Stimulated activated CD4-positive, alpha-beta T cell treated with anti-CD3 and anti-CD28 coated beads, Interleukin-15, amount 100 ng/mL, for 24 hours (primary cell): Measurements from ENCODE around the gene FBXL5.
A peak's percentile ranks its signal among the peaks of the same experiment; 100 is the strongest.
"Not testable (repeated sequence)": the region's sequence is repeated elsewhere in the genome, so short reads cannot be mapped to it uniquely, and the experiment has no call there.

Experiments
- DNase-seq: peaks from one replicate; pipeline ENCODE4 v3.0.0-alpha.2; 2020

The FBXL5 gene

GRCh38 chr4:15649914-15650545 is 5.1 kb downstream of the FBXL5 start:
- DNase-seq, result peak; percentile 53

DNA sequence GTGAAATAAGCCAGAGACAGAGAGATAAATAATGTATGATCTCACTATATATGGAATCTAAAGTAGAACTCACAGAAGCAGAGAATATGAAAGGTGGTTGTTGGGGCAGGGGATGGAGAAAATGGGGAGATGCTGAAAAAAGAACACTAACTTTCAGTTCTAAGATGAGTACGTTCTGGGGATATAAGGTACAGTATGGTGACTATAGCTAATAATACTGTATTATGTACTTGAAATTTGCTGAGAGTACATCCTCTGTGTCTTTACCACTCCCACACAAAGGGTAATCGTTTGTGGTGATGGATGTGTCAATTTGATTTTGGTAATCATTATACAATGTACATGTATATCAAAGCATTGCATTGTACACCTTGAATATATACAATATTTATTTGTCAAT is 6.6 kb downstream of the FBXL5 start:
- DNase-seq, result no peak

- DNase-seq, result no peak
These were observed 16.7 kb downstream of the FBXL5 start for GRCh38 chr4:15638418-15638817.

DNA sequence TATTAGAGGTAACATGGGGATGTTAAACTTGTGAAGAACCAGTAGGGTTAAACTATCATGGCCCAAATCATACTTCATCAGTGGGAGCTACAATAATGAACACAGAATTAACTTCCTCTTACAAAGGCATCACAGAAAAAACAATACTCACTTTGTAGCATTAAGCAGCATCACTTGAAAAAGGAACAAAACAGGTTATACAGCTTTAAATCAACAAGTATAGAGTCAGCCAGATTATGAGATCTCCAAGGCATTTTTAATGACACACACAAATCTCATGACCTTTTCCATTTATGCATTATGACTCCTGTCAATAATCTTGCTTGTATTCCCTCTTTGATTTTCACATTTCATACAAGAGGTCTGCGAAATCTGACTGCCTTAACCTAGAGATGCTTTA is 18.3 kb downstream of the FBXL5 start:
- DNase-seq, result no peak

DNA sequence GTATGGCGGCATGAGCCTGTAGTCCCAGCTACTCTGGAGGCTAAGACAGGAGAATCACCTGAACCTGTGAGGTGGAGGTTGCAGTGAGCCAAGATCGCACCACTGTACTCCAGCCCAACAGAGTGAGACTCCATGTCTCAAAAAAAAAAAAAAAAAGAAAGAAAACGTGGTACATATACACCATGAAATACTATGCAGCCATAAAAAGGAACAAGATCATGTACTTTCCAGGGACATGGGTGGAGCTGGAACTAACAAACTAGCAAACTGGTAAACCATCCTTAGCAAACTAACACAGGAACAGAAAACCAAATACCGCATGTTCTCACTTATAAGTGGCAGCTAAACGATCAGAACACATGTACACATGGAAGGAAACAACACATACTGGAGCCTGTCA is 37.8 kb downstream of the FBXL5 start:
- DNase-seq, result not testable (repeated sequence)

- DNase-seq, result not testable (repeated sequence)
These were observed 40.3 kb downstream of the FBXL5 start for GRCh38 chr4:15614891-15615290.

DNA sequence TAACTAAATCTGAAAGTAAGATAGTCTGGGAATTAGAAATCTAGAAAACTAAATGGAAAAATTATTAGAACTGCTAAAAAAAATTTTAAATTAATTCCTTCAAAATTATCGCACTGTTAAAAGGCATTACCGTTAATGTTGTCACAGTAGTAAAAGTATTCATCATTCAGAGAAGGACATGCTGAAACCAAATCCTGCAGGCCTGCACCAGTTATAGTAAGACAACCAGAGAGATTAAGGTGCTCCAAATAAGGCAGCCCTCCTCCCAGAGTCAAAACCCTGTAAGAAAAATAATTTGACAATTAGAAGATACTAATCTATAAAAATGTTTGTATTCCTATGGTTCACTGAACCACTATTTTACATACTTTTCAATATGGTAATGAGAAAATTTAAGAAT is 43.0 kb downstream of the FBXL5 start:
- no peak for DNase-seq

DNA sequence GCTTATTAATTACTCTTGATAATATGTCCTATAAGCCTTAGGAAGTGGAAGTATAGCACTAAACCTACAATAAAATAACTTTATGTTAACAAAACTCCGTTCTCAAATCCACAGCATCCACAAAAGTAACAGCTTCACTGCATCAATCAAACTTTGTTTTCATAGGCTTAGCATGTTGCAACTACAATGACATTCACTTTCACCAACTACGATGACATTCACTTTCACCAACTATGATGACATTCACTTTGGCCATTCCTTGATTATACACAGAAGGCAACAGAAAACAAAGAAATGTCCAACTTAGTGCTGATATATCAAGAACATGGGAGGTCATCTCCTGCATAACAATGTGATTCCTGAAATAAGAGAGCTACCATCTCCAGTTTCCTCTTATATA is 44.3 kb downstream of the FBXL5 start:
- DNase-seq, result no peak

DNA sequence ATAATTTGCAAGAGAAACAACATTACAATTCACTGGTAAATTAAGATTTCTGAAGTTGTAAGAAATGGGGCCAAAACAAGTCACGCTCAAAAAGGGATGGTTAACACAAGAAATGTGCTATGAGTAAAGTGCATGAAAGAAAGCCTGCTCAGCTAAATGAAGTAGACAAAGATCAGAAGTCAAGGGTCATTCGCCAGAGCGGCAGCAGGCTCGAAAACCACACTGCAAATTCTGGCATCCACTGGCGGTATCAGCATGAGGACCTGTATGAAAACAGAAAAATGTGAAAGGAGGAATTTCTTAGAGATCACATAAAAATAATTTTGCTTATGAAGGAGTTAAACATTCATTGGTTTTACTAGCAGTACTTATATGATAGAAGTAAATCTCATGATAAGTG is 49.6 kb downstream of the FBXL5 start:
- DNase-seq, result no peak

- DNase-seq, result no peak
These were observed 53.3 kb downstream of the FBXL5 start for GRCh38 chr4:15601862-15602261.

- no peak for DNase-seq
These were observed 55.0 kb downstream of the FBXL5 start for GRCh38 chr4:15600176-15600575.

DNA sequence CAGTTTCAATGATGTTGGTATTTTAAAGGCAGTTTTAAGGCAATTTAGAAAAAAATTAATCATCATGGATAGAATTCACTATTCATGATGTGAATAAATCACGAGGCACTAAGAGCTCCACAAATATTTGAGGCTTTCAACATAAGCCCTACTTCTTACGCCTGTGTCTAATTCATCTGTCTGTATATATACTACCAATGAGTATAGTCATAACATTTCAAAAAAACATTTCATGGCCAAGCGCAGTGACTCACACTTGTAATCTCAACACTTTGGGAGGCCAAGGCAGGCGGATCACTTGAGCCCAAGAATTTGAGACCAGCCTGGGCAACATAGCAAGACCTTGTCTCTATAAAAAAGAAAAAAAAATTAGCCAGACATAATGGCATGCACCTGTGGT is 56.5 kb downstream of the FBXL5 start:
- no peak for DNase-seq

DNA sequence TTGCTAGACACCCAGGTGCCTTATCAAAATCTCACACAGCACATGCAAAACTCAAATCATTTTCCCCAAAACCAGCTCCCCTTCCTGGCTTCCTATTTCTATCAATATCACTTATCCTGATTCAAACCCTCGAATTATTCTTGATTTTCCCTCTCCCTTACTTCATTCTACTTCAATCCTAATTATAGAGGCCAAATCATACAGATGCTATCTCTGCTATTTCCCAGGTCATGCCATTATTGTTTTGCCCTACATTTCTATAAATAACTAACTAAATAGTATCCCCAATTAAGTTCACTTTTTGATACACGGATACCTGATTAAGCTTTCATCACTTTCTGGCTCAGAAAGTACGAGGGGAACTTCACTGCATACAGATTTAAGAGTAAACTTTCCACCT is 62.4 kb downstream of the FBXL5 start:
- DNase-seq, result no peak

- no peak for DNase-seq
These were observed 67.5 kb downstream of the FBXL5 start for GRCh38 chr4:15587649-15588048.

DNA sequence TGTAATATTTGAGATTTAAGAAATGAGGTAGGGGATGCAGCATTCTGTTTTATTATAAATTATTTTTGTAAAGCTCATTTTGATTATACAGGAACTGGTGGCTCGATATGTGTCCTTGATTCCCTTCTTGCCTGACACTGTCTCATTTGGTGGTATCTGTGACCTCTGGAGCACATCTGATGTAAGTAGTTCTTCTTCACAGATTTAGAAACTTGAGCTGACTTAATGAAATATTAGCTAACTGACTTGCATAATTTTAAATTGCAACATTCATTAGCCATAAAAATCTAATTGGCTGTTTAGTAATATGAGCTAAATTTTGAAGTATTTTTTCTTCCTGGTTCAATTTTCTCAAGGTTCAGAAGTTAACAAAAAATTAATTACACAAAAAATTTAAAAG is 69.1 kb downstream of the FBXL5 start:
- no peak for DNase-seq

DNA sequence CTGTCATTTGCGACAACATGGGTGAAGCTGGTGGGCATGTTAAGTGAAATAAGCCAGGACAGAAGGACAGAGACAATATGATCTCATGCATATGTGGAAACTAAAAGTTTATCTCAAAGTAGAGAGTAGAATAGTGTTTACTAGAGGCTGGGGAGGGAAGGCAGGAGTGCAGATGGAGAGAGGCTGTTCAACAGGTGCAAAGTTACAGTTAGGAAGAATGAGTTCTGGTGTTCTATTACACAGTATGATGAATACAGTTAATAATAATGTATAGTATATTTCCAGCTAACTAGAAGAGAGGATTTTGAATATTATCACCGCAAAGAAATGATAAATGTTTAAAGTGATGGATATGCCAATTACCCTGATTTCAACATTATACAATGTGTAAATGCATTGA is 69.8 kb downstream of the FBXL5 start:
- no peak for DNase-seq

GRCh38 chr4:15584785-15585184 is 70.4 kb downstream of the FBXL5 start:
- no peak for DNase-seq

DNA sequence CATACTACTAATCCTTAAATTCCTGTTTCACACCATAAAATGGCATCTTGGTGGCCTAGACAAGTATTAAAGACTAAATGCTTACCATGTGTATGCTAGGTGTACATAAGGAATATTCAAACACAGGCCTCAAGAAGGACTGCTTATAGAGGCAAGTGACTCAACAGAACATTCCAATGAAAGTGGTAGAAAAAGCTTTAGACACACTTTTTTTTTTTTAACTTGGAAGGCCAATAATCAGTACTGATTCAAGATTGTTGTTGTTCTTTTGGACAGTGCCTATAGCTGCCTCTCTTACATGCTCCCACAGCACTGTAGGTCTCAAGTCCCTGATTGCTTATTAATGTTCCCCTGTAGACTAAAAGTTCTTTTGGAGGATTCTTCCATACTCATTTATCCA is 77.6 kb downstream of the FBXL5 start:
- no peak for DNase-seq

DNA sequence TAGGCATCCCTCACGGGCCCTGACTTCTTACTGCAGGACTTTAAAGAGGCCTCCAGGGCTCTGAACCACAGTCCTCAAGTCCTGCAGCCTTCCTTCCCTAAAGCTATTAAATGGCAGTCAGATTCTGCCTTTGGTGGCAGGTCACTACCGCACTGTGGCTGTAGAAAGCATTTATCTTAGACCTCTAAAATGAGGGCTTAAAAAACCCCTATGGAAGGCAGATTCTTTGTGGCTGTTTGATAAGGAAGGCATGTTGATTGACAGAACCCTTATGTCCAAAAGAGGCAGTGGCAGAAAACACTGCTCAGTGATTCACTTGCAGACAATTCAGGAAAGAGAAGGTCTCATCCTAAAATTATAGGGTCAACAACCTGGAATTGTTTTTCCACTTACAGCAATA is 79.2 kb downstream of the FBXL5 start:
- no peak for DNase-seq

DNA sequence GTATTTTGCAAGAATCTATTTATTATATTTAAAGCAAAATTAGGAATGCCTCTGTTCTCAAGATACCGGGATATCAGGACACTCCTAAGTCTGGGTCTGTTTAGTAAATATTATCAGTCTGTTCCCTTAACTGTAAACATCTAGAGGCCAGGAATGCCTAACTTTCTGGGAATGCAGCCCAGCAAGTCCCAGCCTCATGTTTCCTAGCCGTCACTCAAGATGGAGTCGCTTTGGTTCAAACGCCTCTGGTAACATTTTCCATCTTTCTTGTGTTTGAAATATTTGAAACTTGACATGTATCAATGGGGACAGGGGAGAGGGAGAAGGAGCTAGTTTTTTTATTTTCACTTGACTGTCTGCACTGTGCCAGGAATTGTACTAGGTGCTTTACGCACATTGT is 85.4 kb downstream of the FBXL5 start:
- DNase-seq, result no peak

- no peak for DNase-seq
These were observed 86.3 kb downstream of the FBXL5 start for GRCh38 chr4:15568821-15569220.

DNA sequence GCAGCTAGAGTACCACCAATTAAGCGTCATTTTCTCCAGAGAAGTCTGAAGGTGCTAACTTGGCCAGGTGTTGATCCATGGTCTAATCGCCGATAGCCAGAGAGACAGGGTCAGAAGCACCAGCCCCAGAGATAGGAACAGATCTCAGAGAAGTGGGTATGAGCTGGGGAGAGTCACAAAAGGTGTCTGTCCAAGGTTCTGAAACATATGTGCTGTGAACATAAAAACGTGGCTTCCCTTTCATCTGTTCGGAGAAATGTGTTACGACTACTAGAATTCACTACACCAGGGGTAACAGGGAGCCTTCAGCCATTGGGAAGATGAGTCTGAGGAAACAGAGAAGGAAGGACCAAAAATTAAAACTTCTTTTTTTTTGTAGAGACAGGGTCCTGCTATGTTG is 91.3 kb downstream of the FBXL5 start:
- no peak for DNase-seq

GRCh38 chr4:15562623-15563022 is 92.5 kb downstream of the FBXL5 start:
- DNase-seq, result no peak

DNA sequence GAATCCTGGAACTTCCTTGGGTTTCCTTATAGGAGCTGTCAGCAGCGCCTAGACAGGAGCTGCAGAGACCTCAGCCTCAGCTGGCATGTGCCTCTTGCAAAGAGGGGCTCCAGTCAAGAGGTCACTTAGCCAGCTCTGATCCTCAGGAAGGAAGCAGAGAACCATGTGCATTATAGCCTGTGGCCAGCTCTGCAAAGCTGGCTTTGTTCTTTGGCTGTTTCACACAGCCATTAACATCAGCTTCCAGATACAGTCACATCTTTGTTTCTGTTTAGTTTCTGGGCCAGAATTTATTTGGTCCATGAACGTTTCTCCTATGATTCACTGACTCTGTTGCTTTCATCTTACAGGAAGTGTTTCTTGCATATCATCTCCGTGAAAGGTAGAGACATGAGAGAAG is 93.0 kb downstream of the FBXL5 start:
- DNase-seq, result no peak

- no peak for DNase-seq
These were observed 96.6 kb downstream of the FBXL5 start for GRCh38 chr4:15558561-15558960.
